ENCODE measurements around the gene FAT3.

FAT3 gene

DNA sequence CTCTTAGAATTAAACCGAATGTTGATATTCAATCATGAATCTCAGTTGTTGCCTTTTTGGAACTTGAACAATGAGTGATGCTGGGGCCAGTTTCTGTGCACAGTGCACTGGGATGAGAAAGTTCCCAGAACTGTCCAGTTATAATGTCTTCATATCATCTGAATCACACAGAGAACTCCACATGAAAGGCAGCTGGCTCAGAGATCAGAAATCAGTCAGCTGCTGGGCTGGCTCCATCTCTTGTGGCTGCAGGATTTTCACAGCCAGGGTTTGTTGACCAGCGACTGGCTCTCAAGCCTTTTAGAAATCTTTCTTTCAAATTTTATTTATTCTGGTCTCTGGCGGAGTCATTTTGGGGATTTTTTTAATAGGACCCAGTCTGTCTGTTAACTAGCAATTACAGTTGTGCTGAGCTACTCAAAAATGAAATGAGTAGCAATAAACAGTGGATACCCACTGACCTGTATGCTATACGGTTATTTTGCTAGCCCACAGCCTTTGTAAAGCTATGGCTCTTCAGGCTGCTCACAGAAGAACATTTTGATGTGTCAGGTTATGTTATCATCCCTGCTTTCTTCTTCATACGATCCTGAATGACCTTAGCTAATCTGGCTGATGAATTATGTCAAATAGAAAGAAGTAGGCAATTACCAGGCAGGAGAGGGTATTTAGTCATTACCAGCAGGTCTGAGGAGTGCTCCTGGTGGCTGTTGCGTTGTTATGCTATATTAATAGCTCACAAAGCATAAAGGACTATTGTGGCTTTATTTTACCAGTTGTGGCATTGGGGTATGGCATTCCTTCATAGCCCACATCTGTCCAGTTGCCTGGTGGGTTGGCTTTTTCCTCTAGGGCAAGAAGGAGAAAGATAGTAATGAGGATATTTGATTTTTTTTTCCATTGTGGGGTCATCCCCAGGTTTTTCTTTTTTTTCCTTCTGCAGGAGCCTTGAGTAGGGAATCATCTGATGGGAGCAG lies 3.6 kb downstream of the FAT3 start:
- DNase-seq (ENCODE audit: low read depth in 2 of 3, low spot score in 2 of 3) = no peak

DNA sequence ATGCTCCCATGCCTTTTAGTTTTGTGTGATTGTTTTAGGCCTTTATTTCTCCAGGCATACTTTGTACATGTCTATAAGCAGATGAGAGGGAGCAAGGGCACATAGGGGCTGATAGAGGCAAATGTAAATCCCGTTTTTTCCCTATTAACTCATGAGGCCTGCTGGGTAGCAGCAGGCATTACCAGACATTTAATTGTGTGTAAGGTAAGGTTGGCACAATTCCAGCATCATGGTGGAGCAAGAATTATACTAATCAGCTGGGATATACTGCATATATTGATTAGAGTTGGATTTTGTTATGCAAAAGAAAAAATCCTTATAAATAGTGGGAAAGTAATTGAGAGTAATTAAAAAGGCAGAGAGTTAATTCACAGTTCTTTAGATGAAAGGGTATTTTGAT lies 12.2 kb downstream of the FAT3 start:
- no peak for DNase-seq (ENCODE audit: low read depth in 2 of 3, low spot score in 2 of 3)

DNA sequence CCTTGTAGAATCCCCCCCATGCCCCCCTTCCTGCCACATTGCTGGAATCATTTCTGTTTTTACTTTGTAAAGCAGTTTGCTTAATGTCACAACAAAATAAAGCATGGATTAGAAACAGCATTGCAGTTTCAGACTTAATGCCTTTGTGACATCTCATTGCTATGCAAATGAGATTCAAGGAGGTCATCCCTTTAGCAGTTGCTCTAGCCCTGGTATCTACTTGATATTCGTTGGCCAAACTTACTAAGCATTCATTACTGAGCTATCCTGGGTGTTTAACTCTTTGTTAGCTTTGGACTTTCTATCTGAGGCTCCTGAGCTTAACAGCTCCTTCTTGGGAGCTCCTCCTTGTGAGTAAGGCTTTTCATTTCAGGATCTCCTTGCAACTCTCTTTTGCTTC lies 16.3 kb downstream of the FAT3 start:
- DNase-seq (ENCODE audit: low read depth in 2 of 3, low spot score in 2 of 3) = no peak

DNA sequence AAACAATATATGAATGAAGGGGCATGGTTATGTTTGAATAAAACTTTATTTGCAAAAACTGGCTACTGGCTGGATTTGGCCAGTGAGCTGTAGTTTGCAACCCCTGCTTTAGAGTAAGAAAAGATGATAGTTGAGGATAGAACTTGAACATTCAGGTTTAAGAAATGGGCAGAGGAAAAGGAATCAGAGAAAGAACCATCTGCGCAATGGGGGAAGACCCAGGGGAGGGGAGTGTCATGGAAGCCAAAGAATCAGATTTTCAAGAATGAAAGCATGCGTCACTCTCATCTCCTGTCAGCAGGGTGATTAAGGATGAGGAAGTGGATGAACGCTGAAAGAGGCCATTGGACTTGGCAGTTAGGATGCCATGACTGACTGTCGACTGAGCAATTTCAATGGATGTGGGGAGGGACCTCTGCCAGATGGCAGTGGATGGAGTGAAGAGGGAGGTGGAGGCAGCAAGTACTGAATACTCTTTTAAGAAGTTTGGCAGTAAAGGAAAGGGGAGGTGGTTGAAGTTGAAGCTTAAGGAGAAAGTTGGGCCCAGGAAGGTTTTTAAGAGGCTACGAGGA lies 21.2 kb downstream of the FAT3 start:
- no peak for DNase-seq (ENCODE audit: low read depth in 2 of 3, low spot score in 2 of 3)

DNA sequence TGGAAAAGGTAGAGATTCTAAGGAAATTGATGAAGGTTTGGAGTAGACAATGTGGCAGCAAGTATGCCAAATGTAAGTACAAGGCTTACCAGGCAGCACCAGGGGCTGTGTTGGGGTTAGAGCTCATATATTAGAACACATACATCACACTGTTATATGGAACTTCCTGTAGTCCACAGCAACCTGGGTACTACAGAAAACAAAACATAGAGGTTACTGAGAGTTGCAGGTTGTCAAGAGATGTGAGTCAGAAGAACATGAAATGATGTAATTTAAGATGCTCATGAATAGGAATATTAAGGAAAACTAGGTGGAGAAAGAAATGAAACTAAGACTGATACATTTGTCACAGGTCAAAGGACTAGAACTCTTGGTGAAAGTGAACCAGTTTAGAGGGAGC lies 22.0 kb downstream of the FAT3 start:
- no peak for DNase-seq (ENCODE audit: low read depth in 2 of 3, low spot score in 2 of 3)

DNA sequence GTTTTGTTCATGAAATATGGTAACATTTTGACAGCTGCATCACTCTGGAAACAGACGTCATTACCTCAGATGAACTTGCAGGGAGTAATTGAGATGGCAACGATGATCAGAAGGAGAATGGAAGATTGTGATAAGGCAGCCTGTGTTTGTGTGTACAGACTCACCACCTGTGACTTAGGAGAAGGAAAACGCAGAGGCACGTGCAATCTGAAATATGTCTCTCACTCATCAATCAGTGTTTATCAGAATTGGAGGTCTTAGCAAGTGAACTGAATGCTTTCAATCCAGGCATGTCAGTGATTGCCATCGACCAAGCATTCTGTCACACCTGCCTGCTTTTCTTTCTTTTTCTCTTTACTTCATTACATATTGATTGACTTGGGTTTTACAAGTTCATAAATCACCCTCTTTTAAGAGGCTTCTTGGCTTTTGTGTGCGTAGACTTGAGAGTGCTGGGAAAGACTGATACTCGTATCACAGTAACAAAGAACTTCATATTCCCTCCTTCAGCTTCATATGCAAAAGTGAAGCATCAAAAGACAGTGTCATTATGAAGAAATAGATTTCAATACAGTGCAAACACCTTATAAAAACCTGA lies 24.6 kb downstream of the FAT3 start:
- DNase-seq (ENCODE audit: low read depth in 2 of 3, low spot score in 2 of 3) = no peak

DNA sequence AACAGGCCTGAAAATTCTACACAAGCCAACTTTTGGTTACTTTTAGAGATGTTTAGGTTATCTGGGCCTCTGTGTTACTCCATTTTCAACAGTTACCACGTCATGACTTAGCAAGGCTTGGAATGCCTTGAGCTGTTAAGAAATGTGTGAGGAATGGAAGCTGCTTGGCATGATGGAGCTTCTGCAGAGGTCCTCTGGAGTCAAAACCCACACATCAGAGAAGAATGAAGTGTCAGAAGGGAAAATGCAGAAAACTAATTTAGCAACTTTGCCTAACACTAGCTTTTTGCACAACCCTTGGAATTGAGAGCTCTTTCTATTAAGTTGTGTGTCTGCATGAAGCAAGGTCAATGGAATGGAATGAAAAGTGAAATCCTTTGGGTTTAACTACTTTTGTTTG lies 27.4 kb downstream of the FAT3 start:
- DNase-seq (ENCODE audit: low read depth in 2 of 3, low spot score in 2 of 3) = no peak

DNA sequence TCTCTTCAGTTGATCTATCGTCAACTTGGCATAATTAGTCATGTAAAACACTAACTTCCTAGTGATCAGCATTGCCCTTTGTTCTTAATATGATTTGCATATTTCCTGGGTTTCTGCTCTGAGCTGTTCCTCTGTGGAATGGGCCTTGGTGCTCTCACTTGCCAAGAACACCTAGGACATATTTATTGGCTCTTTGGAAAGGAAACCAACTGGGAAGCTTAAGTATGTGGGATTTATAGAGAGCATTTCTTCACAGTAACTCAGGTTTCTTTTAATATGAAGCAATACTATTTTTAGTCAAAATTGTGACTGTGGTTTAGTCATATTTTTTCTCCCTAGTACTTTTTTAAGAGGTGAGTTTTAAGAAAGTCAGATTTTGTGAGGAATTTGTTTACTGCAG lies 28.8 kb downstream of the FAT3 start:
- DNase-seq (ENCODE audit: low read depth in 2 of 3, low spot score in 2 of 3) = no peak

DNA sequence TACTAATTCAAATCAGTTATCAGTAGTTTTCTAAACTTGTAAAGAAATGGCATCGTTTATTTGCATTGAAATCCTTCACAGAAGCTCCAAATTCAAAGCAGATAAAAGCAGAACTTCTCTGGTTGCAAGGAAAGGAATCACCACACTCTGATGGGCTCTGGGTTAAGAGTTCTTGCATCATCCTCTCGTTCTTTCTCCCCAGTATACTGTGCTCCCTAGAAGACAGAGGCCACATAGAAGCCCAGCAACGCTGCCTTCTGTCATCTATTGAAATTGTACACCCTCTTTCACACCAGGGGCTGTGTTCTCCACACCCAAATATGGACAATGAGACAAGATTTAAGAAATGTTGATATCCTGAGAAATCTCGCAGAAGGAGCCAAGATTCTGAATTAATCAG lies 29.3 kb downstream of the FAT3 start:
- no peak for DNase-seq (ENCODE audit: low read depth in 2 of 3, low spot score in 2 of 3)

DNA sequence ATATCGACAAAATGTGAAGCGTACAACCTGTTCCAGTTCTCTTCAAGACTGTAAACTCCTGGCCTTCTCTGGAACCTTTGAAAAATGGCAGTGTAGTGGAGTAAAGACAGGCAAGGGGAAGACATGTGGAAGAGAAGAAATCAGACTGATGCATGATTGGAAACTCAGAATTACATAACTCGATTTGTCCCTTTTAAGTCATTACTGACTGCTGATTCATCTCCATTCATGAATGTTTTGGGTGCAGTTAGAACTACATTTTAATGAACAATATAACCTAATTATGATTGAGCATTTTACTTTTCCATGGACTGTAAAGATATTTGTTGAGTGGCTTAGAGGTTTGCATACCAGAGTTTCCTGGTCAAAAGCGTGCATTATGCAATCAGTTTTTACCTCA lies 32.9 kb downstream of the FAT3 start:
- DNase-seq (ENCODE audit: low read depth in 2 of 3, low spot score in 2 of 3) = no peak

DNA sequence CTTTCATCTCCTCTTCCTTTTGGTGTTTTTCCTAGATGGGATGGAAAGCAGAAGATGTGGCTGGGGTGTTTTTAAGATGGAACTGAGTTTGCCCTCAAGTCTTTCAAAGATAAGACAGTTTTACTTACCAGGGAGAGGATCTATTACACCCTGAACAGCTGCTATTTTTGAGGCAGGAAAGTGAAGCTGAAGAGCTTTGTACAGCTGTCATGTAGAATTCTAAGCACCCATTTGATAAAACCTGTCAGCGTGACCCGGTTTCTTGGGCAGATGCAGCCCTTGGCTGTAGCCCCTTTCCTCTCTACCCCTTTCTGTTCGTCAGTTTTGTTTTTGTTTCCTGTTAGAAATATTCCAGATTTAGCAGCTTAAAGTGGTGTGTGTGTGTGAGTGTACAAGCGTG lies 35.2 kb downstream of the FAT3 start:
- no peak for DNase-seq (ENCODE audit: low read depth in 2 of 3, low spot score in 2 of 3)

DNA sequence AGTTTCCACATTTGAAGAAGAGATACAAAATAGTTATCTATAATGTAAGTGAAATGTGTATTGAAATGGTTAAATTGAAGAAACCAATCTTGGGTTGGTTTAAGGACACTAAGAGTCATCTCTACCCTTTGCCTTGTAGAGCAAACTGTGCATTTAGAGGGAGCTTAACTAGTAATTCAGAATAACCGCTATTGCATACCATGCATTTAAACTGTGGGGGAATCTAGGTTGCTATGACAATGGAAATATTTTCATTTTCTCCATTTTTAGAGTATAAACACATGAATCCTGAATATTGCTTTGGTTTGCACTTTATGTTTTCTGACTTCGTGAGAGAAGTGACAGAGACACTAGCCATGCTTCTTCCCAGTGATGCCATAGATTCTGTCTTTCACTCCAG lies 39.7 kb downstream of the FAT3 start:
- no peak for DNase-seq (ENCODE audit: low read depth in 2 of 3, low spot score in 2 of 3)

DNA sequence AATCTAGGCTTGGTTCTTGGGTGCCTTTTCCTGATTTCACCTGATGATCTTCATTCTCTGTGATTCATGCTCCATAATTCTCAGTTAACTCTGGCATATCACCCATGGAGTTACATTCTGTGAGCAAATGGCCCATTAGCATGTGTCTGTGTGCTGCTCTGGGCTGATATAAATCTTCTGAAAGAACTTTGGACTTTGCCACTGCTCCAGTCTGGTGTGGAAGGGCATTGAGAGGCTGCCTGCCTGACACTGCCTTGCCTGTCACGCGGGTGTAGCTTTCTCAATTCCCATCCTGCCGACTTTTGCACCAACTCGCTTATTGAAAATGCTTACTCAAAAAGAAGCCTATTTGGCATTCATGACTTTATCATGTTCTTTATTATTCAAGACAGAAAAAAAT lies 42.2 kb downstream of the FAT3 start:
- DNase-seq (ENCODE audit: low read depth in 2 of 3, low spot score in 2 of 3) = no peak

DNA sequence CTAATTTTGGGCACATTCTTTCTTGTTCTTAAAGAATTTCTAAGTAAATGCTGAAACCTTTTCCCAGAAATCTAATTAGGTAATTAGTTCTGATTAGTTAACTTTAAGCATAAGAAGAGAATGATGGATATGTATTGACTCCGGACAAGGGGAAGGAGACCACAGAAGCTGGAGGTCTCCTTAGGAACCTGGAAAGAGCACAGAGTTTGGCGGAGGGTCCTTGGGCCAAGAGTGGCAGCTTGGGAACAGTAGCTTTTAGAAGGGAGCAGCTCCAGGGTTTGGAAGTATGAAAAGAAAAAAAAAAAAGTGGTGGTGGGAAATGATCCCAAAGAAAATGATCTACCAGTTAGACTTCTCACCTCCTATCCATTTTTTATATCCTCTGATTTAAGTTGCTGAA lies 42.7 kb downstream of the FAT3 start:
- DNase-seq (ENCODE audit: low read depth in 2 of 3, low spot score in 2 of 3) = no peak

DNA sequence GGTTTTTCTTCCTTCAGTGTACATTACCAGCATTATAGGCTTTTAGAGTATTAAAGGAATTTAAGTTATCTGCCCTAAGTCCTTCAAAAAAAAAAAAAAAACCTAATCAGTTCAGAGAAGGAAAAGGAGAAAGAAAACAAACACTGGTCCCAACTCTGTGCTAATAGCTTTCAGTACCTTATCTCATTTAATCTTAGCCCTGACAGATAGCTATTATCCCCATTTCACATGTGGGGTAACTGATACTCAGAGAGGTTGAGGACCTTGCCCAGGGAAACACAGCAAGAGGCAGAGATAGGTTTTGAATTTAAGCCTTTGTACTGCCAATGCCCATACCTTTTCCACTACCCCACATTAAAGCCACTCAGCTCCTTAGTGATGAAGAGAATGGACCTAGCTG lies 43.4 kb downstream of the FAT3 start:
- no peak for DNase-seq (ENCODE audit: low read depth in 2 of 3, low spot score in 2 of 3)

DNA sequence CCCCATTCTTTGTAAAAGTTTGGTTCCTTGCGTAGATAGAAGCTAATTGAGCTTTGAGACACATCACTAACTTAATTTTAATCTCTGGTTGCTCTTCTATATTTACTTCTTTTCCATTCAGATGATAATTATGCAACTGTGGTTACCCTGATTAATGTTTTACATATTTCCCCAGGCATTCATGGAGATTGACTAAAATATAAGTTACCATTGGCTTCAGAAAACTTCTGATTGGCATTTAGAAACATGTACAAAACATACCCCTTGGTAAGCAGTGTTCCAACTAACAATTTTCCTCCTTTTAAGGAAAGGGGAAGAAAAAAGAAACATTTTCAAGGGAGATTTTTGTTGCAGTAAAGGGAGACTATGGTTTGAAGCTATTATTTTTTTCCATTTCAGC lies 43.9 kb downstream of the FAT3 start:
- DNase-seq (ENCODE audit: low read depth in 2 of 3, low spot score in 2 of 3) = no peak

DNA sequence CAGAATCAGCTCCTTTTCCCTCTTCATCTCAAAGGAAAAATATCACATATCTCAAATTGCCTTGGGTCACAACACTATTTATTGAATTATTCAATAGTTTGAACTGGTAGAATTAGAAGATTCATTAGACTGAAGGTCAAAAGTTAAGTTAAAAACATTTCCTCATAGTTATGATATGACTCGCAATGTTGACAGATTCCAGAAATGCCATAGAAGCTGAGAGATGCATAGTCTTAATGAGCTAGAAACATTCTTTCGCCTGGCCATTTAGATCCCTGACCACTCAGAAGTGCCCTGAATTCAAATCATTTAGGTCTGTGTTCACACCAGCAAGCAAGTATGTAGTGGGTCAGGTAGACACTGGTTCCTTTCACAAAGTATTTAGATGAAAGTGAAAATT lies 44.4 kb downstream of the FAT3 start:
- no peak for DNase-seq (ENCODE audit: low read depth in 2 of 3, low spot score in 2 of 3)

DNA sequence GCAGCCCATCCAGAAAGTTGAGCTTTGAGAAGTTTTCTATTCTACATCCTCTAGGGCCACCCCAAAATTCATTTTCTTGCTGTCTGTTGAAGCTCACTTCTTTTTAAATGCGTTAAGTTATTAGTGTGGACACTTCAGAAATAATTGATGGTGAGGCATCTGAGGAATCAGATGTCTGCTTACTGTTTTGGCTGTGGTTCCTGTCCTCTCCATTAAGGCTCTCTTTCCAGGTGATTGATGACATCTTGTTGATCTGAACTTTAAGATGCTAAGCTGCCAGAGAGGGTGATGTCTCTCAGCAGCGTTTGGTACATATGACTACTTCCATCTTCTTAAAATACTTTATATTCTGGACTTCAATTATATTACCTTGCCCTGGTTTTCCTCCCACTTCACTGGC lies 45.2 kb downstream of the FAT3 start:
- DNase-seq (ENCODE audit: low read depth in 2 of 3, low spot score in 2 of 3) = no peak

DNA sequence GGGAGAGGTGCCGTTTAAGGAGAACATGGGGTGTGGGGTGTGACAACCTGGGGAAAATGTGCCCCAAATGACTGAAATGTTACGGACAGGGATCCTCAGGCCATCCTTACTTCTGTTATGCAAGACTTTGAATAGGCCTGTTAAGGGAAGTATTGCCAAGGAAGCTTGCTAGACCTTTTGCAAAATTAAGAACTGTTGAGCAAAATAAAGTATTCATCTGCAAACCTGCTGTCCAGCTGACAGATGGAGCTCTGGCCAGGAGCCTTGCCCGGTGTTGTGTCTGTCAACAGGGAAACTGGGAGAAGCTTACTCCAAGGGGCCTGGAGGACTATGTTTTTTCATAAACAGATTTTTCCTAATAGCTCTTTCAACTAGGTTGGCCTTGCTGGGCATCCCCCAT lies 48.0 kb downstream of the FAT3 start:
- no peak for DNase-seq (ENCODE audit: low read depth in 2 of 3, low spot score in 2 of 3)

Measured in activated CD8-positive, alpha-beta memory T cell treated with anti-CD3 and anti-CD28 coated beads for 48 hours (primary cell).